ENCODE results near the gene ZDHHC6. TPM values are rescaled to one million over a fixed set of nuclear protein-coding genes. Genes with fewer than 3 reads are reported as not detected.
"Not testable (repeated sequence)": the region's sequence is repeated elsewhere in the genome, so short reads cannot be mapped to it uniquely, and the experiment has no call there.

Gene ZDHHC6
- total and polyA plus RNA-seq, 2 of the 8 experiments (the other 6 are each of a cell fraction or from before 2014, with no cell fraction given): 13.6 to 27.4 TPM

DNA sequence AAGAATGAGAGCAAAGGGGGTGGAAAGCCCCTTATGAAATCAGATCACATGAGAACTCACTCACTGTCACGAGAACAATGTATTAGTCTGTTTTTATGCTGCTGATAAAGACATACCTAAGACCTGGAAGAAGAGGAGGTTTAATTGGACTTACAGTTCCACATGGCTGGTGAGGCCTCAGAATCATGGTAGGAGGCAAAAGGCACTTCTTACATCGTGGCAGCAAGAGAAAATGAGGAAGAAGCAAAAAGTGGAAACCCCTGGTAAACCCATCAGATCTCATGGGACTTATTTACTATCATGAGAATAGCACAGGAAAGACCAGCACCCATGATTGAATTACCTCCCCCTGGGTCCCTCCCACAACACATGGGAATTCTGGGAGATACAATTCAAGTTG is 39.9 kb downstream of the ZDHHC6 start:
- WGBS, 2 experiments (ENCODE audit: extremely low coverage in 1 of 2, insufficient coverage in 1 of 2, insufficient read length in 1 of 2, insufficient replicate concordance in 2 of 2, low coverage in 1 of 2, low lambda C conversion rate in 2 of 2, missing lambda C conversion rate in 1 of 2): 95% methylated on average over 2 of the region's 2 CpGs; no CpG with 5 or more reads in 1 of the 2 experiments
- H2AFZ ChIP-seq (ENCODE audit: low read length); H3K79me1 ChIP-seq (ENCODE audit: low read depth, low read length); DNase-seq (ENCODE audit: low read depth in 1 of 2, low spot score in 2 of 2); H4K5ac ChIP-seq (ENCODE audit: insufficient read length, low read depth, low read length); FAIRE-seq; H2BK15ac ChIP-seq (ENCODE audit: low read length); H2AK5ac ChIP-seq (ENCODE audit: low read depth, low read length); H4K20me1 ChIP-seq (replicated peaks in 1 of 2; ENCODE audit: control insufficient read depth in 1 of 2, insufficient read depth in 2 of 2, low read length in 2 of 2); H4K8ac ChIP-seq (ENCODE audit: extremely low read depth, insufficient read depth, low read length); H3K9ac ChIP-seq (replicated peaks in 1 of 4; ENCODE audit: extremely low read depth in 1 of 4, low read depth in 3 of 4, low read length in 3 of 4); H2BK12ac ChIP-seq (ENCODE audit: low read depth, low read length); H3K27ac ChIP-seq (ENCODE audit: low read depth, low read length); H3K36me3 ChIP-seq (ENCODE audit: control insufficient read depth in 2 of 4, insufficient read depth in 4 of 4, low read length in 3 of 4); H3K56ac ChIP-seq (replicated peaks; ENCODE audit: insufficient read length, low read depth, low read length); H3K4me1 ChIP-seq (replicated peaks in 1 of 4; ENCODE audit: control insufficient read depth in 3 of 4, insufficient read depth in 4 of 4, low read length in 3 of 4); H3K23me2 ChIP-seq (ENCODE audit: low read depth, low read length); H3K4ac ChIP-seq (replicated peaks; ENCODE audit: insufficient read length, low read depth, low read length); H3K18ac ChIP-seq (ENCODE audit: extremely low read depth, low read length); POLR2A ChIA-PET (ENCODE audit: partially characterized antibody); H3K79me2 ChIP-seq (ENCODE audit: control insufficient read depth in 1 of 2, insufficient read depth in 2 of 2, low read length in 2 of 2); H3K9me3 ChIP-seq (ENCODE audit: insufficient read depth in 2 of 2, low read depth in 1 of 2, low read length in 1 of 2); H2BK5ac ChIP-seq (ENCODE audit: low read depth, low read length); H2BK20ac ChIP-seq (ENCODE audit: low read length); H3K14ac ChIP-seq (ENCODE audit: insufficient read length); H2BK120ac ChIP-seq (replicated peaks; ENCODE audit: low read depth, low read length); H4K91ac ChIP-seq (replicated peaks; ENCODE audit: insufficient read length, low read length); H3K23ac ChIP-seq (ENCODE audit: insufficient read length); H3K4me2 ChIP-seq (ENCODE audit: insufficient read depth in 1 of 2, low read depth in 2 of 2, low read length in 2 of 2); H3K27me3 ChIP-seq (replicated peaks in 1 of 4; ENCODE audit: control insufficient read depth in 3 of 4, extremely low read depth in 1 of 4, insufficient read depth in 3 of 4, low read length in 3 of 4); H3K4me3 ChIP-seq (ENCODE audit: extremely low read depth in 1 of 4, insufficient read depth in 2 of 4, low read depth in 3 of 4, low read length in 4 of 4): not testable (repeated sequence)
- CTCF ChIA-PET (ENCODE audit: partially characterized antibody): interaction anchor here (1.0 kb wide), 1 partner anchor 50 kb away, joined by 3 read pairs; no protein-coding TSS in a partner anchor

All from H1 (cell line).